K562 (cell line): ENCODE results near the gene IDH1. TPM values are rescaled to one million over a fixed set of nuclear protein-coding genes. Genes with fewer than 3 reads are reported as not detected.

Experiments
- ATAC-seq: fragments of 200-7000 bp; cut with Tn5 transposase; 3 replicates; pipeline ENCODE4 v1.9.1; 2020; ENCODE audit warnings: moderate library complexity
- BruUV-seq: library from RNA; stranded (reverse); fragments of 400-500 nt; replicated peaks from 2 replicates; lab custom pipeline; 2021; lab: Mats Ljungman, UMichigan
- CTCF ChIA-PET: fragments of 300-600 bp; formaldehyde crosslinking; extraction: SDS; loops from one replicate; lab custom pipeline; 2021; ENCODE audit warnings: low intra/inter-chr PET ratio; lab: Yijun Ruan, JAX
- POLR2A ChIA-PET: fragments of 300-600, 350-650 bp; sonication (Branson Sonifier 250); formaldehyde crosslinking; extraction: SDS; loops from one replicate; lab custom pipeline; 2021; ENCODE audit warnings: antibody characterized with exemption, inconsistent platforms; lab: Yijun Ruan, JAX
- DNase-seq, 4 experiments: peaks; one replicate each; pipeline versions ENCODE4 v3.0.0 to v3.0.0-alpha.2; 2011 to 2018; ENCODE audit warnings: low spot score in 3 of 4, mixed read lengths in 3 of 4; ENCODE audit errors: extremely low read depth in 1 of 4
- FAIRE-seq: peaks from 2 replicates; lab custom pipeline; 2011; peaks lifted over from hg19 to GRCh38; lab: Jason Lieb, UNC
- H2AFZ ChIP-seq: 2 replicates; pipeline ENCODE4 v1.6.0; 2011; ENCODE audit warnings: low read depth, low read length, control low read depth, inconsistent platforms
- H3K27ac ChIP-seq: fragments of 200-600 bp; 3 replicates; pipeline ENCODE4 v1.8.0; 2011; ENCODE audit warnings: low read depth, mild to moderate bottlenecking, control low read depth, inconsistent platforms, low read length, moderate library complexity, mixed read lengths; ENCODE audit errors: extremely low read depth
- H3K27me3 ChIP-seq, 2 experiments: fragments of 300-600 bp in 1 of 2; 2 replicates in 1 of 2; 3 replicates in 1 of 2; pipeline versions ENCODE4 v1.6.0 to v1.8.0; 2011; ENCODE audit warnings: inconsistent platforms in 2 of 2, low read length in 2 of 2, mild to moderate bottlenecking in 1 of 2, mixed read lengths in 1 of 2, moderate library complexity in 1 of 2; ENCODE audit not compliant: control insufficient read depth in 2 of 2, insufficient read depth in 2 of 2
- H3K36me3 ChIP-seq: fragments of 300-600 bp; 3 replicates; pipeline ENCODE4 v1.8.0; 2011; ENCODE audit warnings: mild to moderate bottlenecking, low read length, inconsistent platforms; ENCODE audit not compliant: control insufficient read depth, insufficient read depth
- H3K4me1 ChIP-seq, 2 experiments: fragments of 200-600 bp in 1 of 2; replicated peaks in 1 of 2; 2 replicates in 1 of 2; 3 replicates in 1 of 2; pipeline versions ENCODE4 v1.5.1 to v1.8.0; 2011; ENCODE audit warnings: inconsistent platforms in 2 of 2, low read length in 2 of 2, mild to moderate bottlenecking in 1 of 2, mixed read lengths in 1 of 2, moderate library complexity in 1 of 2; ENCODE audit not compliant: control insufficient read depth in 2 of 2, insufficient read depth in 2 of 2
- H3K4me2 ChIP-seq: 2 replicates; pipeline ENCODE4 v1.6.1; 2011; ENCODE audit warnings: low read length, control low read depth, inconsistent platforms, mixed read lengths; ENCODE audit not compliant: insufficient read depth
- H3K4me3 ChIP-seq: fragments of 200-600 bp; sonication (generic), shearing (Covaris generic); 2 replicates; pipeline ENCODE4 v1.5.1; 2016; ENCODE audit warnings: control low read depth, inconsistent platforms
- H3K79me2 ChIP-seq: fragments of 200-600 bp; 3 replicates; pipeline ENCODE4 v1.8.0; 2011; ENCODE audit warnings: low read length, inconsistent platforms; ENCODE audit not compliant: control insufficient read depth, insufficient read depth
- H3K9ac ChIP-seq, 2 experiments: 2 replicates each; pipeline versions ENCODE4 v1.6.0 to v1.6.1; 2011; ENCODE audit warnings: low read depth in 2 of 2, low read length in 2 of 2, control low read depth in 1 of 2, inconsistent platforms in 1 of 2, mild to moderate bottlenecking in 1 of 2, mixed read lengths in 1 of 2; ENCODE audit not compliant: insufficient read depth in 1 of 2
- H3K9me1 ChIP-seq: one replicate; pipeline ENCODE4 v1.6.0; 2011; ENCODE audit warnings: inconsistent platforms, mild to moderate bottlenecking, low read length, moderate library complexity; ENCODE audit not compliant: control insufficient read depth, insufficient read depth
- H3K9me3 ChIP-seq: replicated peaks from 2 replicates; pipeline ENCODE4 v1.5.1; 2011; ENCODE audit warnings: low read depth, low read length, inconsistent platforms; ENCODE audit not compliant: control insufficient read depth, insufficient read depth
- H4K20me1 ChIP-seq: replicated peaks from 2 replicates; pipeline ENCODE4 v1.6.1; 2011; ENCODE audit warnings: low read length, inconsistent platforms, mixed read lengths; ENCODE audit not compliant: control insufficient read depth, insufficient read depth
- C11orf30 ChIP-seq: fragments of 450-650 bp; IDR thresholded peaks from 2 replicates; pipeline ENCODE4 v1.6.1; 2016; ENCODE audit warnings: low read depth, mild to moderate bottlenecking
- CHD2 ChIP-seq: IDR thresholded peaks from 2 replicates; pipeline ENCODE4 v1.6.1; 2011; ENCODE audit warnings: low read depth, low read length
- CTBP1 ChIP-seq: fragments of 450-650 bp; IDR thresholded peaks from 2 replicates; pipeline ENCODE4 v1.6.1; 2016; ENCODE audit warnings: borderline replicate concordance
- EHMT2 ChIP-seq: fragments of 450-650 bp; IDR thresholded peaks from 2 replicates; pipeline ENCODE4 v1.6.1; 2018; ENCODE audit warnings: antibody characterized with exemption
- KLF16 ChIP-seq: IDR thresholded peaks from 2 replicates; pipeline ENCODE4 v1.6.1; 2016; ENCODE audit warnings: antibody characterized with exemption
- MAFG ChIP-seq: fragments of 450-650 bp; conservative IDR thresholded peaks from 2 replicates; pipeline ENCODE4 v1.6.1; 2016; ENCODE audit warnings: missing genetic modification characterization, missing compliant biosample characterization
- POLR2B ChIP-seq: fragments of 450-650 bp; IDR thresholded peaks from 2 replicates; pipeline ENCODE4 v1.6.1; 2018; ENCODE audit warnings: low read depth; ENCODE audit not compliant: partially characterized antibody
- POLR2G ChIP-seq: fragments of 200-400 bp; formaldehyde crosslinking; IDR thresholded peaks from 2 replicates; pipeline ENCODE4 v1.6.1; 2017; ENCODE audit warnings: low read depth, mild to moderate bottlenecking, antibody characterized with exemption, low read length, moderate library complexity
- RBM39 ChIP-seq: fragments of 200-400 bp; formaldehyde crosslinking; optimal IDR thresholded peaks from 2 replicates; pipeline ENCODE3; 2018; ENCODE audit warnings: low read depth, low read length
- ZNF165 ChIP-seq: fragments of 250-450 bp; sonication (Bioruptor Pico); IDR thresholded peaks from 2 replicates; pipeline ENCODE4 v1.4.0; 2020; ENCODE audit warnings: borderline replicate concordance
- ZNF316 ChIP-seq: fragments of 450-650 bp; IDR thresholded peaks from 2 replicates; pipeline ENCODE4 v1.6.1; 2016
- ZNF830 ChIP-seq: fragments of 250-450 bp; sonication (Bioruptor Pico); IDR thresholded peaks from 2 replicates; pipeline ENCODE4 v1.5.0; 2021; ENCODE audit warnings: mild to moderate bottlenecking
- WGBS: fragments of 100-300 bp; shearing (Covaris generic); methylation state at CpG from one replicate; pipeline ENCODE4 v1.1.6; 2016; ENCODE audit warnings: low coverage, mixed read lengths; ENCODE audit not compliant: insufficient coverage; ENCODE audit errors: missing lambda C conversion rate; 5-methylcytosine and 5-hydroxymethylcytosine counted together
- in situ Hi-C: fragments of 300-500 bp; cut with MboI; formaldehyde crosslinking; loops from 4 replicates; pipeline ENCODE4 v1.15.0; 2018; ENCODE audit warnings: inconsistent platforms, mixed read lengths
- intact Hi-C: fragments of 100-400 bp; cut with micrococcal nuclease; formaldehyde crosslinking; loops from 2 replicates; pipeline ENCODE4 v1.14.2; 2022
- polyA plus RNA-seq, 8 experiments: library from polyadenylated mRNA; depleted of rRNA in 4 of 8; stranded (reverse) in 5 of 8; unstranded in 3 of 8; fragments of >200 nt; fragmentation: Nextera tagmentation in 2 of 8; fragmentation: Illumina TruSeq in 1 of 8; extraction: Ambion mirVana in 2 of 8; extraction: Trizol in 1 of 8; gene quantifications; 2 replicates each; pipeline versions ENCODE4 v1.2.1 to v1.2.3, GENCODE V29; 2011 to 2014; ENCODE audit warnings: inconsistent platforms in 1 of 8, missing spikeins in 1 of 8
- total RNA-seq, 7 experiments: library from RNA; depleted of rRNA in 6 of 7; stranded (reverse); fragments of >200 nt in 6 of 7; fragmentation: Illumina TruSeq in 2 of 7; extraction: Trizol in 2 of 7; gene quantifications; 2 replicates each; pipeline versions ENCODE4 v1.2.1 to v1.2.3, GENCODE V29; 2011 to 2021; ENCODE audit warnings: low replicate concordance in 1 of 7
- TF ChIP-seq, protein P1 (sequence below), 2 experiments: fragments of 450-650 bp; conservative IDR thresholded peaks; 2 replicates each; pipeline ENCODE4 v1.6.1; 2017; ENCODE audit warnings: mild to moderate bottlenecking in 2 of 2, moderate library complexity in 2 of 2
- TF ChIP-seq, protein P2 (sequence below): fragments of 450-650 bp; conservative IDR thresholded peaks from 2 replicates; pipeline ENCODE4 v1.6.1; 2016; ENCODE audit warnings: missing genetic modification characterization, low read depth, mild to moderate bottlenecking, missing compliant biosample characterization, moderate library complexity

IDH1 gene
- total and polyA plus RNA-seq, 9 of the 15 experiments (the other 6 are each of a cell fraction or from before 2014, with no cell fraction given) = 61.9 to 194 (median 101) TPM

DNA sequence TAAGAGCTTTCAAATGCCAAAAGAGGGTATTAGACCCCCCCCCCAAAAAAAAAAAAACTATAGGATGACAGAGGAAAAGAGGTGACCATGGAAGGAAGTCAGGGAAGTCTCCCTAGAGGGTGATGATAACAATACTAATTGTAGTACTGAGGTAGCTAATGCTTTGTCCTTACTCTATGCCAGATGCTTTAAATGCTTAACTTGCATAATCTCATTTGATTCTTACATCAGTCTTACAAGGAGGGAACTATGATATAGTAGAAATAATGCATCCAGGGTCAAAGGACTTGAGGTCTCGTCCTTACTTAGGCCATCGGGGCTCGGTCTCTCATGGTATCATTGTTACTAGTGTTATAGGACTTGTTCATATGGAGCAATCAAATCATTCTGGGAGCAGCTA is 9.1 kb downstream of the IDH1 start:
- Histone ChIP-seq H4K20me1 (no peaks in the 10 kb centered on the region), H3K27ac (no peak overlapping the region), H3K9me1 (no peaks in the 10 kb centered on the region), H3K9me3 (no peaks in the 10 kb centered on the region), H3K4me2 (no peak overlapping the region), H3K4me1 (no peaks in the 10 kb centered on the region; a peak in 1 of 5 replicates), H3K27me3 (no peaks in the 10 kb centered on the region), H3K4me3 (no peak overlapping the region), H3K79me2 (no peaks in the 10 kb centered on the region; the same call in 2 of the 3 replicates), H2AFZ (no peak overlapping the region), H3K36me3 (peaks cover 87% of the 10 kb centered on the region; the same call in 2 of the 3 replicates), H3K9ac (no peak overlapping the region)
- intact Hi-C loops (no loop called here), in situ Hi-C loops (no loop called here)
- FAIRE-seq (no peak), DNase-seq (no peak), ATAC-seq (peak; percentile 6; the same call in 2 of the 3 replicates)
- BruUV-seq = no TSS peak
- WGBS = 100% methylated on average over 3 of the region's 3 CpGs
- ChIA-PET POLR2A (interaction anchor here (0.6 to 0.8 kb wide), 2 partner anchors 15 to 20 kb away, joined by 3 read pairs; partner anchors contain the start of gene PIKFYVE), CTCF (interaction anchor here (0.6 kb wide), 1 partner anchor 71 kb away, joined by 3 read pairs; no protein-coding TSS in a partner anchor)
- peak; percentile 56; the same call in 1 of the 2 replicates for TF ChIP-seq ZNF316
- peak; percentile 34; the same call in 1 of the 2 replicates for TF ChIP-seq C11orf30
- 0 out of 2 replicates have a peak, but pooled peaks have one; percentile 10 for TF ChIP-seq MAFG
- peak; percentile 18 for TF ChIP-seq POLR2B
- TF ChIP-seq ZNF830 (CRISPR knock-in tag) = no peak
- TF ChIP-seq EHMT2 = no peak
- peak; percentile 28; the same call in 1 of the 2 replicates for TF ChIP-seq POLR2G

DNA sequence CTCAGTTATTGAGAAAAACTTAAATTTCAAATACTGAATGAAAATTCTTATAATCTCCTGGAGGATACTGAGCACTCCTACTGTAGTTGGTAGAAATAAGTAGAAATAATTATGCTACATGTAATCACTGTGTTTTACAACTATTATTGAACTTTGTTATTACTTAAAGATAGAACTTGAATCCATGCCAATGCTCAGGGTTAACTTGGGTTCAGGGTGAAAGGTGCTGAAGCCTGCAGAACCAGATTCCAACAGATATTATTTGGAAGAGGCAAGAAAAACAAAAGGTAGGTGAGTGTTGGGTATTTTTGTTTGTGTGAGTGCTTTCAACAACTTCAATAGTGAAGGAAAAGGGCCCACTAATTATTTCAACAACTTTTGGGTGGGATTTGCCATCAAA is 10.4 kb downstream of the IDH1 start:
- no peak for ATAC-seq
- FAIRE-seq = no peak
- Histone ChIP-seq H3K9me3 (no peaks in the 10 kb centered on the region), H3K27ac (no peak overlapping the region), H4K20me1 (no peaks in the 10 kb centered on the region), H3K9ac (no peak overlapping the region), H3K4me3 (no peak overlapping the region), H3K36me3 (peaks cover 83% of the 10 kb centered on the region; the same call in 2 of the 3 replicates), H3K4me1 (no peaks in the 10 kb centered on the region; a peak in 1 of 5 replicates), H3K9me1 (no peaks in the 10 kb centered on the region), H3K27me3 (no peaks in the 10 kb centered on the region), H2AFZ (no peak overlapping the region), H3K4me2 (no peak overlapping the region), H3K79me2 (no peaks in the 10 kb centered on the region)
- ChIA-PET POLR2A (no interaction called here), CTCF (no interaction called here)
- no peak for DNase-seq
- BruUV-seq = no TSS peak
- in situ Hi-C loops (no loop called here), intact Hi-C loops (no loop called here)
- TF ChIP-seq, protein P1, sequence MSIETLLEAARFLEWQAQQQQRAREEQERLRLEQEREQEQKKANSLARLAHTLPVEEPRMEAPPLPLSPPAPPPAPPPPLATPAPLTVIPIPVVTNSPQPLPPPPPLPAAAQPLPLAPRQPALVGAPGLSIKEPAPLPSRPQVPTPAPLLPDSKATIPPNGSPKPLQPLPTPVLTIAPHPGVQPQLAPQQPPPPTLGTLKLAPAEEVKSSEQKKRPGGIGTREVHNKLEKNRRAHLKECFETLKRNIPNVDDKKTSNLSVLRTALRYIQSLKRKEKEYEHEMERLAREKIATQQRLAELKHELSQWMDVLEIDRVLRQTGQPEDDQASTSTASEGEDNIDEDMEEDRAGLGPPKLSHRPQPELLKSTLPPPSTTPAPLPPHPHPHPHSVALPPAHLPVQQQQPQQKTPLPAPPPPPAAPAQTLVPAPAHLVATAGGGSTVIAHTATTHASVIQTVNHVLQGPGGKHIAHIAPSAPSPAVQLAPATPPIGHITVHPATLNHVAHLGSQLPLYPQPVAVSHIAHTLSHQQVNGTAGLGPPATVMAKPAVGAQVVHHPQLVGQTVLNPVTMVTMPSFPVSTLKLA (conservative IDR thresholded peaks at IDR 0.05) = no peak
- TF ChIP-seq RBM39 (no peak), KLF16 (no peak), CTBP1 (no peak), CHD2 (no peak), ZNF165 (CRISPR knock-in tag) (no peak)
- TF ChIP-seq, protein P2, sequence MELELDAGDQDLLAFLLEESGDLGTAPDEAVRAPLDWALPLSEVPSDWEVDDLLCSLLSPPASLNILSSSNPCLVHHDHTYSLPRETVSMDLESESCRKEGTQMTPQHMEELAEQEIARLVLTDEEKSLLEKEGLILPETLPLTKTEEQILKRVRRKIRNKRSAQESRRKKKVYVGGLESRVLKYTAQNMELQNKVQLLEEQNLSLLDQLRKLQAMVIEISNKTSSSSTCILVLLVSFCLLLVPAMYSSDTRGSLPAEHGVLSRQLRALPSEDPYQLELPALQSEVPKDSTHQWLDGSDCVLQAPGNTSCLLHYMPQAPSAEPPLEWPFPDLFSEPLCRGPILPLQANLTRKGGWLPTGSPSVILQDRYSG (tag) = no peak
